SH-SY5Y (cell line): ENCODE results near the gene KANSL1.

ENCODE experiments used
- GATA2 ChIP-seq: IDR thresholded peaks from 2 replicates; pipeline ENCODE4 v1.6.1; 2011; ENCODE audit warnings: mild to moderate bottlenecking, low read depth, low read length
- GATA3 ChIP-seq: IDR thresholded peaks from 2 replicates; pipeline ENCODE4 v1.6.1; 2011; ENCODE audit warnings: low read depth, mild to moderate bottlenecking, low read length, moderate library complexity

- TF ChIP-seq GATA2 (no peak), GATA3 (no peak)
These were observed 106.4 kb downstream of the KANSL1 start for GRCh38 chr17:46086821-46087220.
